NCI-H460 (cell line): ENCODE data around the gene ACTR3C. TPM values are rescaled to one million over a fixed set of nuclear protein-coding genes. Genes with fewer than 3 reads are reported as not detected.
"Not testable (repeated sequence)": the region's sequence is repeated elsewhere in the genome, so short reads cannot be mapped to it uniquely, and the experiment has no call there.

ENCODE experiments used
- DNase-seq: peaks from one replicate; pipeline ENCODE4 v3.0.0-alpha.2; 2016; ENCODE audit warnings: low read depth; ENCODE audit errors: extremely low read depth
- total RNA-seq: library from RNA; depleted of rRNA; stranded (reverse); fragments of >200 nt; shearing (Covaris generic); gene quantifications from 2 replicates; pipeline ENCODE4 v1.2.3, GENCODE V29; 2014

ACTR3C gene
- total RNA-seq, 1 experiment from 2014 or later: not detected

- not testable (repeated sequence) for DNase-seq
Observed at GRCh38 chr7:150316987-150317386, 6.4 kb downstream of the ACTR3C start.

GRCh38 chr7:150314639-150315239 is 8.6 kb downstream of the ACTR3C start:
- DNase-seq: no peak

- no peak for DNase-seq
Observed at GRCh38 chr7:150313870-150314269, 9.5 kb downstream of the ACTR3C start.

- no peak for DNase-seq
Observed at GRCh38 chr7:150313367-150313809, 10.0 kb downstream of the ACTR3C start.

GRCh38 chr7:150312649-150313366 is 10.5 kb downstream of the ACTR3C start:
- DNase-seq: not testable (repeated sequence)

GRCh38 chr7:150311711-150312110 is 11.6 kb downstream of the ACTR3C start:
- DNase-seq: no peak

GRCh38 chr7:150311146-150311545 is 12.2 kb downstream of the ACTR3C start:
- no peak for DNase-seq

- DNase-seq: no peak
Observed at GRCh38 chr7:150308575-150308974, 14.8 kb downstream of the ACTR3C start.

- no peak for DNase-seq
Observed at GRCh38 chr7:150307904-150308303, 15.4 kb downstream of the ACTR3C start.

- no peak for DNase-seq
Observed at GRCh38 chr7:150307129-150307528, 16.2 kb downstream of the ACTR3C start.

GRCh38 chr7:150306377-150306776 is 17.0 kb downstream of the ACTR3C start:
- not testable (repeated sequence) for DNase-seq

GRCh38 chr7:150305903-150306284 is 17.5 kb downstream of the ACTR3C start:
- not testable (repeated sequence) for DNase-seq

GRCh38 chr7:150305259-150305902 is 18.0 kb downstream of the ACTR3C start:
- DNase-seq: not testable (repeated sequence)

GRCh38 chr7:150304499-150305258 is 18.7 kb downstream of the ACTR3C start:
- not testable (repeated sequence) for DNase-seq

- not testable (repeated sequence) for DNase-seq
Observed at GRCh38 chr7:150302908-150303310, 20.4 kb downstream of the ACTR3C start.

GRCh38 chr7:150297978-150298377 is 25.4 kb downstream of the ACTR3C start:
- not testable (repeated sequence) for DNase-seq

- DNase-seq: not testable (repeated sequence)
Observed at GRCh38 chr7:150296802-150297201, 26.5 kb downstream of the ACTR3C start.

GRCh38 chr7:150295614-150296013 is 27.7 kb downstream of the ACTR3C start:
- not testable (repeated sequence) for DNase-seq

- not testable (repeated sequence) for DNase-seq
Observed at GRCh38 chr7:150295027-150295426, 28.3 kb downstream of the ACTR3C start.

- not testable (repeated sequence) for DNase-seq
Observed at GRCh38 chr7:150290317-150290716, 33.0 kb downstream of the ACTR3C start.

GRCh38 chr7:150288816-150289215 is 34.5 kb downstream of the ACTR3C start:
- DNase-seq: not testable (repeated sequence)
